SHP77 (cell line): Measurements from ENCODE around the gene ANKRD13A.
A peak's percentile ranks its signal among the peaks of the same experiment; 100 is the strongest.
"Not testable (repeated sequence)": the region's sequence is repeated elsewhere in the genome, so short reads cannot be mapped to it uniquely, and the experiment has no call there.

Experiments
- DNase-seq, 2 experiments: peaks; one replicate each; lab custom pipeline; 2025; lab: John Stamatoyannopoulos, UW

ANKRD13A gene

DNA sequence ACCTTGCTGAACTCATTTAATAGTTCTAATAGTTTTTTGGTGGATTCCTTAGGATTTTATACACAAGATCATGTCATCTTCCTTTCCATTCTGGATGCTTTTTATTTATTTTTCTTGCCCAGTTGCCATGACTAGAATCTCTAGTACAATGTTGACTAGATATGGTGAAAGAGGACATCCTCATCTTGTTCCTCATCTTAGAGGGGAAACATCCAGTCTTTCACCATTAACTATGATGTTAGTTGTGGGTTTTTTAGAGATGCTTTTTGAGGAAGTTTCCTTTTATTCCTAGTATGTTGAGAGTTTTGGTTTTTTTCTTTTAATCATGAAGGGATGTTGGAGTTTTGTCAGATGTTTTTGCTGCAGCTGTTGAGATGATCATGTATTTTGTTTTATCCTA is 8.7 kb downstream of the ANKRD13A start:
- DNase-seq, result no peak

DNA sequence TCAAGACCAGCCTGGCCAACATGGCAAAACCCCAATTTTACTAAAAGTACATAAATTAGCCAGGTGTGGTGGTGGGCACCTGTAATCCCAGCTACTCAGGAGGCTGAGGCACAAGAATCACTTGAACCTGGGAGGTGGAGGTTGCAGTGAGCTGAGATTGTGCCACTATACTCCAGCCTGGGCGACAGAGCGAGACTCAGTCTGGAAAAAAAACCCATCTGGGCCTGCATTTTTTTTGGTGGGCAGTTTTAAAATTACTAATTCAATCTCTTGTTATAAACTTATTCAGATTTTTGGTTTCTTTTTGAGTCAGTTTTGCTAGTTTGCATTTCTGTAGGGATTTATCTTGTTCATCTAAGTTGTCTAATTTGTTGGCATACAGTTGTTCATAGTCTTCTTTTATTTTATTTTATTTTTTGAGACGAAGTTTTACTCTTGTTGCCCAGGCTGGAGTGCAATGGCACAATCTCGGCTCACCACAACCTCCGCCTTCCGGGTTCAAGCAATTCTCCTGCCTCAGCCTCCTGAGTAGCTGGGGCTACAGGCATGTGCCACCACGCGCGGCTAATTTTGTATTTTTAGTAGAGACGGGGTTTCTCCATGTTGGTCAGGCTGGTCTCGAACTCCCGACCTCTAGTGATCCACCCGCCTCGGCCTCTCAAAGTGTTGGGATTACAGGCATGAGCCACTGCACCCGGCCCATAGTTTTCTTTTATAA is 9.6 kb downstream of the ANKRD13A start:
- not testable (repeated sequence) for DNase-seq

DNA sequence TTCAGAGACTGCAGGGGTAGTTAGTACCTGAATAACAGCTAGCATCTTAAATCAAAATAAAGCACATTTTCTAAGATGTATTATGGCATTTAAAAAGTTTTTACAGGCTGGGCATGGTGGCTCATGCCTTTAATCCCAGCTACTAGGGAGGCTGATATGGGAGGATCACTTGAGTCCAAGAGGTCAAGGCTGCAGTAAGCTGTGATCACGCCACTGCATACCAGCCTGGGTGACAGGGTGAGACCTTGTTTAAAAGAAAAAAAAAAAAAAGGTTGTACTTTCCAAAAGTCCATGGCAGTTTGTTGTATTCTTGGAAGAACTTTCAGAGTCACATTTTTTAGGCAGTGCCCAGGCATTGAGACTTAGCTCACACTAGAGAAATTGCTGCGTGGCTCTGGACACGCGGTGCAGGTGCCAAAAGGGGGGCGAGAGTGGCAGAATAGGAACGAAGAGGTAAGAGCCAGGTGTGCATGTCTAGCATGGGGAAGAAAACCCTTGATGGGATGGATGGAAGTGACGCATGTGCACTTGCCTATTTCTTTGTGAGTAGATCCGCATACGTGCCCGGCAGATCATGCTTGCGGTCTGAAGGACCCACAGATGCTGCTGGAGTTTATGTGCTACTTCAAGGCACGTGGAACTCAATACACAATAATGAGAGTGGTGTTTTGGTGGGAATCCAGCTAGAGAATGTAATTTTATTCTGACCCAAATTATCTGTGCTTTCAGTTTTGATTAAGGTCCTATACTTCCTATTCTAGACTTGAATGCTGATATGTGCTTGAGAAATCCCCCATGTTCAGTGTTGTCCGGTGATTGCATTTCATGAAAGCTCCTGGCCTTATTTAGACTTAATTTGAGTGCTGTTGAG is 11.9 kb downstream of the ANKRD13A start:
- DNase-seq, result no peak

DNA sequence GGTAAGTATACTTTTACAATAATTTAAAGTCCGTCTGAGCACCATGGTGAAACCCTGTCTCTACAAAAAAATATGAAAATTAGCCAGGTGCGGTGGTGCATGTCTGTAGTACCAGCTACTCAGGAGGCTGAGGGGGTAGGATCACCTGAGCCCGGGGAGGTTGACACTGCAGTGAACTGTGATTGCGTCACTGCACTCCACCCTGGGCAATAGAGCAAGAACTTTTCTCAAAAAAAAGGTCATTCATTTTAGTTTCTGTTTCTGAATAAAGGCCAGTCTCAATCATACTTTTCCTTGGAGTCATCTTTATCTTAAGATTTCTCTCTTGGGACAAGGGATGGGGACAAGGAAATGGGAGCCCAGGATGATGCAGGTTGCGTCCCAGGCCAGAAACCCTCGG is 12.9 kb downstream of the ANKRD13A start:
- no peak for DNase-seq

DNA sequence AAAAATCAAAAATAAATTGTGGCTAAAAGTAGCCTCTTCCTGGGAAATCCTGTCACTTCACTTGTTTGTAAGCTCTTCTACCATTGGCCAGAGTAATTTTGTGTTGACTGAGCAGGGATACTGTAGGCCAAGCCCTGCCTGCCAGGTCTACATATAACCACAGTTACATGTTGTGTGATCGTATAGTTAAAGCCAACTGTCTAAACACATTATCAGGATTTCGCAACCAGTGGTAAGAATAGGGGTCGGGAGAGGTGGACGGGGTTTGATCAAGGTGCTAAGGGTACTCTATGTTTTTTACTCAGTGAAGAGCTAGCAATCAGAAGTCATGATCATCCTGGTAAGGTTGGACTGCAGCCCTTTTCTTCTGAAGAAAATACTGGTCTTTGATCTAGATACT is 13.4 kb downstream of the ANKRD13A start:
- DNase-seq, result no peak

DNA sequence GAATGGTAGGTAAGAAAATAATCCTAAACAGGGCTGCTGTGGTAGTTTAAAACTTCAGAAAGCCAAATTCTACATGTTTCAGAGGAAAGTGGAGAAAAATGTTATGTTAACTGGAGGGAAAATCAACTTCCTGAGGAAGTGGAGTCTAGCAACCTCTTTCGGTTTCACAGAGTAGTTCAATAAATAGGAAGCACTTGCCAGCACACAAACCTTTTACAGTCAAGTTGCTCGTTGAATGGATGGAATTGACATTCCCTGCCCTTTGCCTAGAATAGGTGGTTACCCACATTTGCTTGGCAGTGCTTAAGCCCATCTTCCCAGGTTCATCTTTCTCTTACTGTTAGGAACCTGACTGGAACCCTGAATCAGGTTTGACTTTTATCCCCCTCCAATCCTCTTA is 15.9 kb downstream of the ANKRD13A start:
- no peak for DNase-seq

DNA sequence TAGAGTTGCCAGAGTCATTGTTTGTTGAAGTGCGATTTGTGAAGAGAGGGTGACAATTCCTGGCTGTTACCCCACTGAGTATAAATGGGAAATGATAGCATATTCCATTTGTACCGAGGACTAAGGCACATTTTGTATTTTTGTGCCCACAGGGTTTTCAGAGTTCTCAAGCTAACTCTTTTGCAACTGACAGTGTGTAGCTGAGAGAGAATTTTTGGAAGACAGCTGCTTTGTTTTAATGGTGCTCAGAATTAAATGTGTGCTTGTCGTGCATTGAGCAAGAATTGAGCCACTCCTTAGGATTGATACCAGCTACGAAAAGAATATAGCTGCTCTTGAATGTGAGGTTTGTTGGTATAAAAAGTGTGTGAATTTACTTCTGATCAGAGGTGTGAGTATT is 21.7 kb downstream of the ANKRD13A start:
- DNase-seq, result no peak

DNA sequence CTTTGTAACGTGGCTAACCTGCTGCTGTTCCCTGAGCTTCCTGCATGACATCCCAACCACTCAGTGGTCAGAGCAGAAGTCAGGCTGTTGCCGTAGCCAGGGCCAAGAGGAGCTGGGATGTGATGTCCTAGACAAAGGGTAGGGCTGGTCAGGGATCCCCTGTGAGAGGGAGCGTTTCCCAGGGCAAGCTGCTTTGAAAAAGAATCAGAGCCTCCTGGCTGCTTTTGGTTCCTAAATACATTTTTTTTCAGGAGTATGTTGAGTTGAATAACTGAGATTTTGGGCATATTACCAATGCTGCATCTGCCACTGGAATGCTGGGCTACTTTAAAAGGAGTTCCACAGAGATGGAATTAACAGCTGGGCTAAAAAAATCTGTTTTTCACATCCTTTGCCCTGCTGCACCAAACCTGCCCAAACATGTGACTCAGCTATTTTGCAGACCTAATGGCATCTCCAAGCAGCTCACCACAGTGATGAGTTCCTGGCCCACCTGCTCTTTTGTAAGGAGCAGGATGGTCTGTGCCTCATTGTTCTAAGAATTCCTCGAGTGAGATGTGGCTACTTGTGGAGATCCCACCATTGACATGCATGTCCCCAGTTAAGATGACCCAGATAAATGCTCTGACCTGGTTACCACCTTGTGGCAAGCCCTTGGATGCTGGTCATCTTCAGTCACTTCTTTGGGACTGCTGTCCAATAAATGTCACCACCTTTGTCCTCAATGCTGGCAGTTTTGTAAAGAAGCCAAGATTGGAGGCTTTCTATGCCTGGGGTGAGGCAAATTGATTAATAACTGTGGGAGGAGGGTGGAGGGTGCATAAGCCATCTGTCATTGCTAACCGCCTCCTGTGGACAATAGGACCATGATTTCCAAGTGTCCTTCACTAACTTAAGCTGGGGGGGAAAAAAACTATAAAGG is 24.1 kb downstream of the ANKRD13A start:
- peak in 1 of 2 experiments; percentile 4 for DNase-seq

DNA sequence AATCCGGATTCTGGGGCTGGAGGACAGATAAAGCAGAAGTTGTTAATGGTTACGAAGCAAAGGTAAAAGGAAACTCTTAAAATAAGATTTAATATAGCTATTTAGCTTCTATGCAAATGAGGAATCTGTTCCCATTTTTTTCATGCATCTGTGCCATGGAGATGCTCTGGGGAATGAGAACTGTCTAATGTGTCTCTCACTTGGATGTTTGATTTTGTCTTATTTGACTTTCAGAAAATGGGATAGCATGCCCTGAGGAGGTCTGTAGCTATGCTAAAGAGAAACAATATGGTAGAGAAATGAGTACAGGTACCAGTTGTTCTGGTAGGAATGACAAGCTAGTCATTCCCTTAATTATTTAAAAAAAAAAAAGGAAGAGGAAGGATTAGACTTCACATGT is 24.8 kb downstream of the ANKRD13A start:
- no peak for DNase-seq

DNA sequence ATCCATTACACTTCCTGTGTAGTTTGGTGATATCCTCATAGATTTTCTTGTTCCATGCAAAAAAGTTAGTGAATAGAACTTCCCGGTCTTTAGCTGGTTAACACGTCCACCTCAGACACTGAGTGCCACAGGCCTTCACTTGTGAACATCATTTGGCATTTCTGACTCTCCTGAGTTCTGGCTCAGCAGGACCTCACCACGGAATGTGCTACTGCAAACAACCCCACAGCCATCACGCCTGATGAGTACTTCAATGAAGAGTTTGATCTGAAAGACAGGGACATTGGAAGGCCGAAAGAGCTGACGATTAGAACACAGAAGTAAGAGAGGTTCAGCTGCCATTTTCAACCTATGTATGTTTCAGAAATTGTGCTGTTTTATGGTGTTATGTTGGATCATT is 29.1 kb downstream of the ANKRD13A start:
- no peak for DNase-seq

DNA sequence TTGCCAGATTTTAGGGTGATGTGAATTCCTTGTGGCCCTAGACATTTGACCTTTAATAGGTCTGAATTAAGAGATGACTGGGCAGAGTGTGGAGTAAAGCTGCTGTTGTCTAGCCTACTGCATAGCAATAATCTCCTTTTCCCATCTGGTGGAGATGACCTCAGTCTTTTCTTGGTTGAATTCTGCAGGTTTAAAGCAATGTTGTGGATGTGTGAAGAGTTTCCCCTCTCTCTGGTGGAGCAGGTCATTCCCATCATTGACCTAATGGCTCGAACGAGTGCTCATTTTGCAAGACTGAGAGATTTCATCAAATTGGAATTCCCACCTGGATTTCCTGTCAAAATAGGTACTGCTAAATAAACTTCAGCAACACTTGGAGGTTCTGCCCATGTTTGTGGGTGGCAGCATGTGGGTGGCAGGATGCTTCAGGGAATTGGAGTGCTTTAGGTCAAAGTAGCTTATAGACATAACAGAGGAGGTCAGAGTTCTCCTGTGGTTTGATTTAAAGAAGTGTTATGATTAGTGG is 30.1 kb downstream of the ANKRD13A start:
- no peak for DNase-seq

DNA sequence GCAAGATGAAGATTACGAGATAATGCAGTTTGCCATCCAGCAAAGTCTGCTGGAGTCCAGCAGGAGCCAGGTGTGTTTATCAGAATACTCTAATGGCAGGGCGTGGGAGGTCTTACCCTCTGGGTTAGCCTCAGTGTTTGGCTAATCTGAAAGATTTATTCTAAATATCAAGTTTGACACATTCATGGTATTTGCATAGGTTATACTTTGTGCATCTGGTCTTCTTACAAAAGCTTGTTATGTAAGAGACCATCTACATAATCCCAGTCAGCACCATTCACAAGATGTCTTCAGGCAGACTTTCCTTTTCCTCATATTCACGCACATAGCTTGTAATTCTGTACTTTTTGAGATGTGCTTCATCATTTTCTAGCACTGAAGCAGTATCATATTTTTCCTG is 34.7 kb downstream of the ANKRD13A start:
- no peak for DNase-seq

DNA sequence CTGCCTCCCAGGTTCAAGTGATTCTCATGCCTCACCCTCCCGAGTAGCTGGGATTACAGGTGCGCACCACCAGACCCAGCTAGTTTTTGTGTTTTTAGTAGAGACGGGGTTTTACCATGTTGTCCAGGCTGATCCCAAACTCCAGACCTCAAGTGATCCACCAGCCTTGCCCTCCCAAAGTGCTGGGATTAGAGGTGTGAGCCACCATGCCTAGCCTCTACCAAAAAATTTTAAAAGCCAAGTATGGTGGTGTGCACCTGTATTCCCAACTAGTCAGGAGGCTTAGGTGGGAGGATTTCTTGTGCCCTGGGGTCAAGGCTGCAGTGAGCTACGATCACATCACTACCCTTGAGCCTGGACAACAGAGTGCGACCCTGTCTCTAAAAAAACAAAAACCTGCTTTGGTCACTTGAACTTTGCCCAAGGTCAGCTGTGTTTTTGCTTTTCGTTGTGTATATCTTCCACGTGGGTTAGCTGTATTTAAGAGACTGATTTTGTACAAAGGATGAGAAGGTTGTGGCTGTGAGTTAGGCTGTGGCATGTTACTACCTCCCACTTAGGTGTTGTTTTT is 36.4 kb downstream of the ANKRD13A start:
- DNase-seq, result no peak

DNA sequence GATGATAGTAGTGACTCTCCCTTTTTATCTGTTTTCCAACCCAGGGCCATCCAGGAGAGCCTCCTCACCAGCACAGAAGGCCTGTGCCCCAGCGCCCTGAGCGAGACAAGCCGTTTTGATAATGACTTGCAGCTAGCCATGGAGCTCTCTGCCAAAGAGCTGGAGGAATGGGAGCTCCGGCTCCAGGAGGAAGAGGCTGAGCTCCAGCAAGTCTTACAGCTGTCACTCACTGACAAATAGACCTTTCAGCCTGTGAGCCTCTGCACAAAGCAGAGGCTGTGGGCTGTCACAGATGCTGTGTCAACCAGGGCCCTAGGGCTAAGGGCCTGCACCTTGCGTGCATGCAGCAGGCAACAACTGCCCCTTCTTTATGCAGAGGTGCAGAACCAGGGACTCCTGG is 38.1 kb downstream of the ANKRD13A start:
- DNase-seq, result no peak

DNA sequence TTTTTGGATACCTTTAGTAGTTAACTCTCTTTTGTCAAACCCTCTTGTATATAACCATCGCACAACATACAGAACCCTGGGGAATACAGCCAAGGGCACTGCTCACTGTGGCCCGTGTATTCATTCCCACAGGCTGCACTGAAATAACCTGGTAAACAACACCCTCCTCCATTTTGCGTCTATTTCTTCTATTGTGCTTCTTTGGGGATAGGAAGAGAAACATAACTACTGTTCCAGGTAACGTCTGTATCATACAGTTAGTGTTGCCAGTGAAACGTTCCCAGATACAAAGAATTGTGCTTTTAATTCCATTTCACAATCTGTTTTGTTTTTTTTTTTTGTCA is 39.5 kb downstream of the ANKRD13A start:
- DNase-seq, result no peak

DNA sequence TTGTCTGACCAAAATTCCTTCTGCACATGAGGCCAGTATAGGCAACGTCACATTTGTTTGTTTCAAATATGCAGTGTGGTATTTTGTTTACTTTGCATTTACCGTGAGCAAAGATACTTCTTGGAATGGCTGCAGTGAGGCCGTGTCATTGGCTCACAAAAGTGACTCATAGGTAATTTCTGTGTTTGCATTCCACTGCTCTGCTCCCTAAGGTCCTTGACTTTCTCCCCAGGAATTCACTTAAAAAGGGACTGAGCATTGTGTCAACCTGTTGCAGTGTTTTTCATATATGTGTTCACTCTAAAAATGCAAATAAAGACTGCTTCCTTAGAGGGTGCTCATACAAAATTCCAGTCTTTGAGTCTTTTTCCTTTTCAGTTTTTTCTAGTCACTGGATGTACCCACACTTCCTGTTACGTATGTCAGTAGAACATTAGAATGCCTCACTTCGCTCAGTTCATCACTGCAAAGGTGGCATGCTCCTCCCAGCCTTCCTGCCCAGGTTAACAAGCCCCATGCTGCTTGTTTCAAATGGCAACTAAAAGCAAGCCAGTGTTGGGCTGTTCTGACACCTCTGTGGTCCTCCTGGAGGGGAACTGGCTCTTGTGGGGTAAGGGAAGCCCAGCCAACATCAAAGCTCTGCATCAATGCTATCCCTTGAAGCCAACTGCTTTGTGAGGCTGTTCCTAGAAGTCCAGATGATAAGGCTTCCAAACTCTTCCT is 40.0 kb downstream of the ANKRD13A start:
- no peak for DNase-seq

DNA sequence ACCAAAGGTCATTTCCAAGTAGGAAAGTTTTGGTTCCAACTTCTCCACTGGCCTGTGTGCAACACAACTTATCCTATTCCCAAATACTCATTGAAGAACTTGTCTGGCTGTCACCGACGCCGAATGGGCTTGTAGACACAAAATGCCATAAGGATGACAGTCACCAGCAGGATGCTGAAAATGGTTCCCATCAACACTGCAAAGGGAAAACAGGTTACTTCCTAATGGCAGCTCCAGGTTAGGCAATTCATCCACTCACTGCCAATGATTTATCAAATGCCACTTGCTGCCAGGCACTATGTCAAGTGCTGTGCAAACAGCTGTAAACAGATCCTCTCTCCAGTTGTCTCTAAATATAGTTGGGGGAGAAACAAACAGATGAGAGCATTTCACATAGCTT is 43.0 kb downstream of the ANKRD13A start:
- DNase-seq, result peak; percentile 43 to 68

DNA sequence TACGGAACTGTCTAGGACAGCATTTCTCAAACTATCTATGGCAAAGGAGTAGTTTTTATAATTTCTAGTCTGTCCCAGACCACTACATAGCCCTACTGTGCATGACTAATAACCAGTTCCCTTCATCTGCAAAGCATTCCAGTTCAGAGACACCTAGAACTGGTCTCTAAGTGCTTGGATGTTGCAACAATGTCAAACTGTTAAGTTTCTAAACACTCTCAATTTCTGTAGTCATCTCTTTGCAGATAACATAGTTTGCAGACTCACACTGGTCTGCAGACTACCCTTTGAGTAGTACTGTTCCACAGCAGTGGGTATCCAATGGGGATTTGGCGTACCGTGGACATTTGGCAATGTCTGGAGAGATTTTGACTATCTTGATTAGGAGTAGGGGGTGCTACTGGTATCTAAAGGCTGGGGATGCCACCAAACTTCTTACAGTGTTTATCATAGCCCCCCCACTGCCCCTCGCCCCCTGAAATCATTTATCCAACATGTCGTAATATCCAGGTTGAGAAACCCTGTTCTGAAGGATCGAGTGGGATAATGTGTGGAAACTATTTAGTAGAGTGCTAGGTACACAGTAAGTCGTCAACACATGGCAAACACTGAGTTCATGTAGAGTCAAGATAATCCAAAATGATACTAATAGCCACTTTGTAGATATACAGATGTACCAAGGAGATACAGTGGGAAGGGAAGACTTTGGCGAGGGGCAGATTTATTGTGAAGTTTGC is 47.4 kb downstream of the ANKRD13A start:
- DNase-seq, result no peak

DNA sequence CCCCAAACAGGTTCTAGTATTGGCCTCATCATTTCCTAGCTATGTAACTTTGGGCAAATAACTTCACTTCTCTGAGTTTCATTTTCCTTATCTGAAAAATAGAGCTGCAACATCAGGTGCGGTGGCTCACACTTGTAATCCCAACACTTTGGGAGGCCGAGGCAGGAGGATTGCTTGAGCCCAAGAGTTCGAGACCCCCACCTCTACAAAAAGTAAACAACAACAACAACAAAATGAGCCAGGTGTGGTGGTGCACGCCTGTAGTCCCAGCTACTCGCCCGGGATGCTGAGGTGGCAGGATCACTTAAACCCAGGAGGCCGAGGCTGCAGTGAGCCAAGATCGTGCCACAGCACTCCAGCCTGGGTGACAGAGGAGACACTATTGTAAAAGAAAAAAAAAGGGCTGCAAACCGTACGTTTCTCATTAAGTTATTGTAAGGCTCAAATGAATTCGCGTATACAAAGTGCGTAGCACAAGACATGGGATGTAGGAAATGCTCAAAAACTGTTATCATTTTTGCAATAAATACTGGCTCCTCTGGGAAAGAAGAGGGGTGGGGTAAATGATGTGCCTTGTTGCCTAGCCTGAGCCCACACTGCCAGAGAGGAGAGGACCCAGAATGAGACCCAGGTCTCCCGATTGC is 48.2 kb downstream of the ANKRD13A start:
- DNase-seq, result no peak
